PC-3 (cell line): ENCODE results near the gene HYAL1.

Experiments
- EZH2 ChIP-seq: fragments of 300-600 bp; sonication (generic); IDR thresholded peaks from one replicate; pipeline ENCODE4 v1.6.1; 2017; ENCODE audit warnings: antibody characterized with exemption, mild to moderate bottlenecking, low read length; ENCODE audit not compliant: unreplicated experiment
- TF ChIP-seq, protein P1 (sequence below): fragments of 300-600 bp; sonication (generic); conservative IDR thresholded peaks from 2 replicates; pipeline ENCODE4 v1.5.1; 2017; ENCODE audit warnings: antibody characterized with exemption, low read depth, mild to moderate bottlenecking, low read length

DNA sequence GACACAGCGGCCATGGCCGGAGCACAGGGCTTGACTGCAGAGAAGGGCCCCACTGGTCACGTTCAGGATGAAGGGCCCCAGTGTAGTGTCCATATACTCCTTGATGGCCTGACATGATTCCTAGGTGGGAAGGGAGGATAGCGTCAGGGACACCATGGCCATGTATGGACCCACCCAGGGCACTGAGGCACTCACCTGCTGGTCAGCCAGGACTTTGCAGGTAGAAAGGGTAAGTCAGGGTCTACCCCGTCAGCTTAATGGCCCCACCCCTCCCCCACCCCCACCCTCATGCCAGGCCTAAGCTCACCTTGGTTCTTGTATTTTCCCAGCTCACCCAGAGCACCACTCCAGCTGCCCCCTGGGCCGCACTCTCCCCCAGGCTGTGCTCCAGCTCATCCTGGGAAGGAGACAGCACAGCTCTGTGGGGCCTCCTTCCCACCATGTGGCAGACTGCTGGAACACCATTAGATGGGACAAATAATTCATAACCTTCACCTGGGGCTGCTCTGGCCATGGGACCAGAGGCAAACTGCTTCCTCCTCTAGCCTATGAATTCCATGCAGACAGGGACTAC lies 2.6 kb downstream of the HYAL1 start:
- no peak for TF ChIP-seq EZH2
- TF ChIP-seq, protein P1, sequence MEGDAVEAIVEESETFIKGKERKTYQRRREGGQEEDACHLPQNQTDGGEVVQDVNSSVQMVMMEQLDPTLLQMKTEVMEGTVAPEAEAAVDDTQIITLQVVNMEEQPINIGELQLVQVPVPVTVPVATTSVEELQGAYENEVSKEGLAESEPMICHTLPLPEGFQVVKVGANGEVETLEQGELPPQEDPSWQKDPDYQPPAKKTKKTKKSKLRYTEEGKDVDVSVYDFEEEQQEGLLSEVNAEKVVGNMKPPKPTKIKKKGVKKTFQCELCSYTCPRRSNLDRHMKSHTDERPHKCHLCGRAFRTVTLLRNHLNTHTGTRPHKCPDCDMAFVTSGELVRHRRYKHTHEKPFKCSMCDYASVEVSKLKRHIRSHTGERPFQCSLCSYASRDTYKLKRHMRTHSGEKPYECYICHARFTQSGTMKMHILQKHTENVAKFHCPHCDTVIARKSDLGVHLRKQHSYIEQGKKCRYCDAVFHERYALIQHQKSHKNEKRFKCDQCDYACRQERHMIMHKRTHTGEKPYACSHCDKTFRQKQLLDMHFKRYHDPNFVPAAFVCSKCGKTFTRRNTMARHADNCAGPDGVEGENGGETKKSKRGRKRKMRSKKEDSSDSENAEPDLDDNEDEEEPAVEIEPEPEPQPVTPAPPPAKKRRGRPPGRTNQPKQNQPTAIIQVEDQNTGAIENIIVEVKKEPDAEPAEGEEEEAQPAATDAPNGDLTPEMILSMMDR: no peak
